Left renal pelvis (tissue), 4 donors: Measurements from ENCODE around the gene KCNT2. TPM values are rescaled to one million over a fixed set of nuclear protein-coding genes. Genes with fewer than 3 reads are reported as not detected.
"Not testable (repeated sequence)": the region's sequence is repeated elsewhere in the genome, so short reads cannot be mapped to it uniquely, and the experiment has no call there.

Source experiments
- DNase-seq, 4 donors: peaks; one replicate each; pipeline ENCODE4 v3.0.0-alpha.2; 2013; ENCODE audit warnings: low read depth in 4 of 4, low spot score in 3 of 4
- polyA plus RNA-seq, 4 donors: library from polyadenylated mRNA; unstranded; fragments of 120-200 nt; gene quantifications; one replicate each; pipeline ENCODE4 v1.2.1, GENCODE V29; 2013; ENCODE audit not compliant: insufficient read length in 4 of 4

The KCNT2 gene
- polyA plus RNA-seq, 4 donors, result 8.0 to 13.9 (median 12.0) TPM

DNA sequence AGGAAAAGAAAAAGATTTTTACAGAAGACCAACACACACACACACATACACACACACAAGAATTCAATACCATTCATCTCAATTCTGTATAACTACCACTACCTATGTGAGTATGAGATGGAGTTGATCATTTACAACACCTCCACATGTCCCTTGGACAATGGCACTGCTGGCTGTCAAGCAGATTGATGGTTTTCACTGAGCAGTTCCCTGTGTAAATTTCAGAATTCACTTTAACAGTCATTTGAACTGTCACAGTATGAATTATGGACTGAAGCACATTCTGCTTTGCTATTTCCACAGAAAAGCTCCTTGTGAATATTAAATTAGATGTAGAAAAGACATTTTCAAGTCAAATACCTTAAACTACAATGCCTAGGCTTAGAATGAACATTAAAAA is 14.3 kb downstream of the KCNT2 start:
- DNase-seq, result no peak

DNA sequence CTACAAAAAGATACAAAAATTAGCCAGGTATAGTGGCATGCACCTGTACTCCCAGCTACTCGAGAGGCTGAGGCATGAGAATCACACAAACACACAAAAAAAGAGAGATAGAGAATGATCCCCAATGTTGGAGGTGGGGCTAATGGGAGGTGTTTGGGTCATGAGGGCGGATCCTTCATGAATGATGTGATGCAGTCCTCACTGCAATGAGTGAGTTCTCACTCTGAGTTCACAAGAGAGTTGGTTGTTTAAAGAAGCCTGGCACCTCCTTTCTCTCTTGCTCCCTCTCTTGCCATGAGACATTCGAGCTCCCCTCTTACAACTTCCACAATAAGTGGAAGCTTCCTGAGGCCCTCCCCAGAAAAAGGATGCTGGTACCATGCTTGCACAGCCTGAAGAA is 17.3 kb downstream of the KCNT2 start:
- DNase-seq, result no peak

DNA sequence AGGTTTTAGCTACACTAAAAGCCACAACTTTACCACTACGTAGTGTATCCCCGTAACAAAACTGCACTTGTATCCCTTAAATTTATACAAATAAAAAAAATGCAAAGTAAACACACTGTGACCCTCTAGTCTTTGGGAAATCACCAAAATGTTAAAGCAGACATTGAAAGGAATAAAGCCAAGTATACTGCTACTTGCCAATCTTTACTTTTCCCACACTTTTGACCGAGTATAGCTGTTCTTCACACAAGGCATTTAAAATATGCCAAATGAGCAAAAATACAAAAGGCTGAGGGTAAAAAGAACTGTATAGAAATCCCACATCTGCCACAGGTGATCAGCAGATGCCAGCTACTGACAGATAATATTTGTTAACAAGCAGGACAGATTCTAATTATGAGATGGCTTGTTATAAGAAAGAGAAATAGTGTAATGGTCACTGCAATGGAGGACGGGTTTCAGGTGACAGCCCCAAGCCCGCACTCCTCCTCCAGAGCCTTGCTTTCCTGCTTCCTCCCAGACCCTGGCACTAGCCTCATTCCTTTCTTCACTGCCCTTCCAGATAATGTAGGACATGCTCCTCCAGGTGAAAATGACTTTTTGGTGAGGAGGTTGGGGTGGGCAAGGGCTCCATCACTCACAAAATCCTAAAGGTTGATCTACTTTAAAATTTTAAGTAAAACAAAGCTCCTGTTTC is 18.1 kb downstream of the KCNT2 start:
- no peak for DNase-seq

DNA sequence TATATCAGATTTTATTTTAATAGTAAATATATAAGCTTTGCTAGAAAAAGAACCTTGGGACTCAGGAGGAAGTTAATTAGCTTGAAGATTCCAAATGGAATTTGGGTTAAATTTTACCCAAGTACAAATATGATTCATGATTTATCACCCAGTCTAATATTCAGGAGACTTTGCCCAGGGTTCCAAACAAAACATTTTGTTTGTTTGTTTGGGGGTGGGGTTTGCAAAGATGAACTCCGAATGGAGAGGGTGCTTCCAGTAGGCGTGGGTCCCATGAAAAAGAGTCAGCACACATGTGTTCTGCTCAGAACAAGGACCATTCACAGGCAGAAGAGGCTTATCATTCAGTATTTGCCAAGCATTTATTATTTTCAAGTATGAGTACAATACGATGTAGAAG is 23.5 kb downstream of the KCNT2 start:
- no peak for DNase-seq

DNA sequence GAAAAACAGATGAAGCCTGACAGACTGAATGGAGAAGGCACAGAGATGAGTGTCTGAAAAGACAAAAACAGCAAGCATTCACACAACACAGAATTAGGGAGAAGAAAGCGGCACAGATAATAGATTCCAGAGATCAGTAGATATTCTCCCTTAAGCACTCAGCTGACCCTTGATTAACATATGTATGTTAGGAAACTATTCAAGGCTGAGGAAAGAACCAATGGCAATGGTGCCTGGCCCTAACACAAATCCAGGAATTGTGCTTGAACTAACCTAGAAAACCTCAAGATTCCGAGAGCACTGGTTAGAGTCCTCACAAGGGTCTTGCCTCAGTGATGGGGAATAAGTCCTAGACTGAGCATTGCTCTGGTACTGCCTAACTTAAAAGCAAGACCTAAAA is 30.9 kb downstream of the KCNT2 start:
- DNase-seq, result no peak

DNA sequence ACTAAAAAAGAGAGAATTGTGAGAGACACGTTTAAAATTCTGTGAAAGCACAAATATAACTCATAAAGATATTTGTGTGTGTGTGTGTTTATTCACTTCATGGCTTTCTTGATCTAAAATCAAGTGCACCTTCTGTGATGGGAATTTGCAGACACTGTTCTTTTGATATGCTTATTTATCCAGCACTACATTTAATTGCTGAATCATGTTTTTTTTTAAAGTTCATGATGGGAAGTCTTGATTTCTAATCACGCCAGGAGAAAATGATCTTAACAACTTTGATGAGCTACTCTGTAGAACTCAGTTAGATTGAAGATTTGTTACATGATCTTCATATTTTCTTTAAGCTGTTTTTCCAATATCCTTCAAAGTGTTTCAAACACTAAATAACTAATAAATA is 35.0 kb downstream of the KCNT2 start:
- no peak for DNase-seq

DNA sequence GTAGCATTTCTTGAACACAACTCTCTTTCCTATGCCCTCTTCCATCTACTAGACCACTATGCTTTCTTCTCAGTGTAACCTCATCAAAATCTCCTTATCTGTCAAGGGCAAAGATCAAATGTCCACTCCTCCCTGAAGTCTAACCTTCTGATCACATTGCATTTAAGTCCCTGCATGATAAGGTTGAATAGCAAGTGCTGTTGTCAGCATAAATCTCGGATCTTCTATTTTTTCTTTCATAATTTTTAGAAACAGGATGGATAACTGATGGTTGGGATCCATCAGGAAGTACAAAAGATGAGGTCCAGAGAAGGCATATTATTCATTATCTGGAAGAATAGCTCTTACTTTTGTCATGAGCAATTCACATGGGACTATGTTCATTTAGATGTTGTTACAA is 41.0 kb downstream of the KCNT2 start:
- no peak for DNase-seq

DNA sequence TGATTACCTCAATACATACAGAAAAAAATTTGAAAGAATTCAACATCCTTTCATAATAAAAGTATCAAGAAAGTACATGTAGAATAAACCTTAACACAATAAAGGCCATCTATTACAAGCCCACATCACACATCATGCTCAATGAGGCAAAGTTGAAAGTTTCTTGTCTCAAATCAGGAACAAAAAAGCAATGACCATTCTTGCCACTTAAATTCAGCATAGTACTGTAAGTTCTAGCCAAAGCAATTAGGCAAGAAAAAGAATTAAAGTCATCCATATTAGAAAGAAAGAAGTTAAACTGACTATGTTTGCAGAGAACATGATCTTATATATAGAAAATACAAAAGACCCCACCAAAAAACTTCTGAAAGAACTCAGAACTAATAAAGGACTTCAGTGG is 44.5 kb downstream of the KCNT2 start:
- no peak for DNase-seq

DNA sequence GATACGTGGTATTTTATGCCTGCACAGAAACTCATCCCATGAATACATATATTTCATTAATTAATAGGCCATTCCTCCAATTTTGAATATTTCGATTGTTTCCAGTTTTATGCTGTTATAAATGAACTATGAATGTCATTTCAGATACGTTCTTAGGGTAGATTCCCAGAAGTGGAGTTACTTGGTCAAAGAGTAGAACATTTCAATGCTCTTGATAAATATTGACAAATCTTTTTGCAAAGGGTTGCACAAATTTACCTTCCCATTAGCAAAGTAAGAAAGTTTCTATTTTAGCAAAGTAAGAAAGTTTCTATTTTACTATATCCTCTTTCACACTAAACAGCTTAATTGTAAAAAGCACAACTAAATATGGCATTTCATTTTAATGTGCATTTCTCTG is 48.9 kb downstream of the KCNT2 start:
- DNase-seq, result no peak

DNA sequence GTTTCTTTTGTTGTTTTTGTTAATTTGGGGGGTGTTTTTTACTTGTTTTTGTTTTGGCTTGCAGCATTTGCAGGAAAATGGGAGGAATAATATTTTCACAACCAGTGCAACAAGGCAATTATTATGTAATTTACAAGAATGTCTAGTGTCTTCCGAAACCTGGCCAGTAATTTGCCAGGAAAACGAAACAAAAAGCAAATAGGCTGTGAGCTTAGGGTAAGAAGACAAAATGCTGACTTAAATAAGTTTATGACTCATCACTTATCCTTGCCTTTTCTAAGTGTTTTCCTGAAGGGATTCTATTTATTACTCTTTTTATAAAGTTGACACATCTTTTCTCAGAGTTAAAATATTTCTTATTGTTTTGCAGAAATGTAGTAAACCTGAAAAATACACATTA is 49.8 kb downstream of the KCNT2 start:
- DNase-seq, result no peak

DNA sequence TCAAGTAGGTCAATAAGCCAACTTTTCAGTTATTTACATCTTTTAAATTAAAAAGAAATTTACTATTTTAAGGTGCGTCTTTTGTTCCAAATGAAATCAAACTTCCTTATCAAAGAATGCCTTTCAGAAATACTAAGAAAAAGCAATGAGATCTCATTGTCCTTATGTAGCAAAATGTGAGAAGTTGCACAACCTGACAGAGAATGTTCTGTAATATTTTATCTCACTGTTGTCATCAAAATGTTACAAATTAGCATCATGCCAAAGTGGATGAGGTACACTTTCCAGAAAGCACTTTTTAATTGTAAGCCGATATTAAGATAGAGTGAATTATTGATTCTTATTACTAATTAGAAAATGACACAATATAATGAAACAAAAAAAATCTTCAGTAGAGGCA is 50.4 kb downstream of the KCNT2 start:
- no peak for DNase-seq

DNA sequence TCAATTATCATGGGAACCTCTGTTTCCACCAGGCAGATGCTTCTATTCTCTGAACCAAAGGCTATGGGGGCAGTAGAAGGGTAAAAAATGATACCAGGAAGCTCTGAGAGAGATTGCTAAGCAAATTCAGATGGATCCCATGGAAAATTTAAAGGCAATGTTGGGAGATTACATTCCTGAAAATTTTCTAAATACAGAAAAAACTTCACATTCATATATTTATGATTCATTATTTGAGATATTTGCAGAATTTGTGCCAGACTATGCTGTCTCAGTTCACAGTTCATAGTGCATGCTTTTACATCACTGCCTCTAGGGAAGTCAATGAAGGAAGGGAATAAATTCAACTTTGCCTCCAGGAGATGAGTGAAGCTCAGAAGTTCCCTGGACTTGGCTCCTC is 57.5 kb downstream of the KCNT2 start:
- DNase-seq, result no peak

DNA sequence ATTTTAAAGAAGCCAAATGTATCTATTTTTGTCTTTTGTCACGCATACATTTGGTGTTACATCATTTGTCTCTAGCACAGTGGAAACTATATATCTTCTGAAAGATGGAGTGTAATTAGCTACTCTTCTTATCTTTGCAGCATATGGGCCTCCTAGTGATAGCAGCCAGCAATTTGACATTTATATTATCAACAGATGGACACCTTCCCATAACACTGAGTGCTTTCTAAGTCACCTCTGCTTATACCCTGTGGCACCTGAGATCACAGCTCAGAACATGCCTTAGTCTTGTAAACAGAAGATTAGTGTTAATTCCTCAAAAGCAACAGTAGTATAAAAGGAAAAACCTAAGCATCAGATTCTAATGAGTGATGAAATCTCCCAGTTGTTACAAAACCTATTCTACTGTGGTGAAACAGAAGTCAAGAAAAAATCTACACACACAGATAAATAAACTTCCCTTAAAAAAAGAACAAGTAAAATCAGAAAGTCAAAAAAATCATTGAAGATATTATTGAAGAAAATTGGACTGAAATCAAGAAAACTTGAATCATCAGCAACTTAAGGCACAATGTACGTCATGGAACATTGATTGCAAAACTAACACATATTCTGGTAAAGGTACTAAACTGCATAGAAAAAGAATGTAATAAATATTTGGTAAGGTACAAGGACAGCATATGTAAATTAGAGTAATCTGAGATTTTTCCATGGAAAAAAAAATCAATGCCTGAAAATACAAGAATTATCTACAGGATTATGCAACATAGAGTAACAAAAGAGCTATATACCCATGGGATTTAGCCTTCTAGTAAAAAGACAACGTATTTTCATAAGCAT is 61.7 kb downstream of the KCNT2 start:
- no peak for DNase-seq

DNA sequence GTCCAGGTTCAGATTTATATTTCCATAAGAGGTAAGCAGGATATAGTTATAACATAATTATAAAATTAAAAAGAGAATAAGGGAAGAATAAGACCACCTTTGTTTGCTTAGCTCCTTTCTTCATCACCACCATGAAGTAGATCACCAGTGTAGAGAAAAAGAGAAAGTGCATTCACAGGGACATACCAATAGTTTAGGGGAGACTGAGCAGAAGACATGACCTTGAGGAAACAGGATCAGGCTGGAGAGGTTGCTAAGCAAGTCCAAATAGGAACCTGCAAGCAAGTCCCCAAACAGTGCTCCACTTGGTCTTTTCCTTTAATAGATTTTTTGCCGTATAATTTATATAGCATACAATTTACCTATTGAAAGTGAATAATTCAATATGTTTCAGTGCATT is 63.0 kb downstream of the KCNT2 start:
- no peak for DNase-seq

DNA sequence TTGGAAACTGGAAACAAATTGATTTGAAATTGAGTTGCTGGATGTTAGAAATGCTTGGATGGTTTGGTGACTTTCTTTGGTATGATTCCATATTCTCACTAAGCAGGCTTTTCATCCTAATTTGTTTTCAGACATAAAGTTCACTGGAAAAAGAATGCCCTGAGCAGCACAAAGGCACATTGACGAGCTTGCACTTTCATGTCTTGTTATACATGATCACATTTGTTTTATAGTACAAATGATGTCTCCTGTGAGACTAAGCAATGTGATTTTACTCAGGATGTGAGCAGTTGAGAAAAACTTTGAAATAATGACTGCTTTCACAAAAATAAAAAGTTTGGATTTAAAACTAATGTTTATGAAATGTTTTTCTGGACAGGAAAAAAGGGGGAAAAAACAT is 63.6 kb downstream of the KCNT2 start:
- no peak for DNase-seq

DNA sequence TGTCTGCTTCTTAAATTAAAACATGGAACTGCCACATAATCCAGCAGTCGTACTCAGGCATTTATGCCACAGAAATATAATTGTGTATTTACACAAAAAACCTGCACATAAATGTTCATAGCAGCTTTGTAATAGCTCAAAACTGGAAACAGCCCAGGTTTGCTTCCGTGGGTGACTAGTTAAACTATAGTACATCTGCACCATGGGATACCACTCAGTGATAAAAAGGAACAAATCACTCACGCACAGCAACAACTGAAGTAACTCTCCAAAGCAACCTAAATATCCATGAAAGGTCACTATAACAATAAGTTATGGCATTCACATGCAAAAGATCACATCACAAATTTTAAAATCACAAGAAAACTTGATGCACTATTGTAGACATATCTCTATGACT is 64.4 kb downstream of the KCNT2 start:
- DNase-seq, result no peak

DNA sequence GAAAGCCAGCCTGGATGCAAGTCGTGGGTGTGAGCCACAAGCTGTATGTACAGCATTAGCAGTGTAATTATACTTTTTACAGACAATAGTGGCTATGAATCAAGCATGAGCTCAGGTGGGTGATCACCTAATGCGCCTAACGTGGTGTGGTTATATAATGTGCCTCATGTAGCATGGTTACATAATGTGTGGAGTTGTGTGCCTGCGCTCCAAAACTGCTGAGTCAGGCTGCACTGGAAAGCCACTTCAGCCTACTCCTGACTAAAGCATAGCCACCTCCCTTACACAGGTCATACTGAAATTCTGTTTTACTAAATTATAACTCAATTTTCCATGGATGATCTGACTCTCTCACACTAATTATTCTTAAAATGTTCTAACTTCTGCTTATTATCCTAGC is 69.8 kb downstream of the KCNT2 start:
- DNase-seq, result no peak

DNA sequence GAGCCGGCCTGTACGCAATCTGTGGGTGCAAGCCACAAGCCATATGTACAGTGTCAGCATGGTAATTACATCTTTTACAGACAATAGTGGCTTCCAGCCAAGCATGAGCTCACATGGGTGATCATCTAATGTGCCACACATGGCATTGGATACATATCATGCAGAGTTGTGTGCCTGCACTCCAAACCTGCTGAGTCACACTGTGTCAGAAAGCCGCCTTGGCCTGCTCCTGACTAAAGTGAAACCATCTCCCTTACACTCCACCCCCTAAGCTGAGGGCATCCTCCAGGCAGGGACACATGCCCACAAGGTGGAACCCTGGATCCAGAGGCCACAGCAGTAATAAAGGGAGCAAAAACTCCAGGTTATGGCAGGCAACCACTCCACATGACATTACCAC is 72.5 kb downstream of the KCNT2 start:
- DNase-seq, result peak in 2 of 4 donors; percentile 4 to 14

DNA sequence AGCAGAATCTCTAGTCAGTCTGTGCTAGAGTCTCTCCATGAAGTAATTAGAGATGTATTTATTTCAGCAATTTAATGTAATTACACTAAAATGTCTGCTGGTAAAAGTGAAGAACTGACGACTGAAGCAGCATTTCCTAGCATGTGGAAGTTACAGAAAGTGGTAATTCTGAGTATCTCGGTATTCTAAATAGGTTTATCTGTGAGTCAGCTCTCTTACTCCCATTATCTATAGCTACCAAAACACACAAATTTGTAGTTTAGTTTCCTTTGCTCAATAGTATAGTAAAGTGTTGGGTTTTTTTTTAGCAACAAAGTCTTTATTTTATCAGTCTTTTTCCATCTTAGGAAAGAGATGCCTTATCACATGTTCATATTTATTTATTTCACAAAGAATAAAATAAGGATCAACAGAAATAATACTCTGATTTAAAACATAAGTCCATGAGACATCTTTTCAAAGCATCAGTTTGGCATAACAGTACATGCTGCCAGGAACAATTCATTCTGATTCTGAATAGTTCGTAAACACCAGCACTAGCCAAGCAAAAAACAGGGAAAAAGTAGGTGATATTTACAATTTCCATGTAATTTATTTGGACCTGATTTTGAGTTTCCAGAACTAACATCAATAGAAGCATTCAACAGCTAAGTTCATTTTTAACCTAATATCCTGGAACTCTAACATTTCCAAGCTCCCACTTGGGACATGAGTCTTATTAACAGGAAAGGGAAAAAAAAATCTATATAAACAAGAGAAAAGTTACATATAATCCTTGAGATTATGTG is 76.3 kb downstream of the KCNT2 start:
- DNase-seq, result no peak

DNA sequence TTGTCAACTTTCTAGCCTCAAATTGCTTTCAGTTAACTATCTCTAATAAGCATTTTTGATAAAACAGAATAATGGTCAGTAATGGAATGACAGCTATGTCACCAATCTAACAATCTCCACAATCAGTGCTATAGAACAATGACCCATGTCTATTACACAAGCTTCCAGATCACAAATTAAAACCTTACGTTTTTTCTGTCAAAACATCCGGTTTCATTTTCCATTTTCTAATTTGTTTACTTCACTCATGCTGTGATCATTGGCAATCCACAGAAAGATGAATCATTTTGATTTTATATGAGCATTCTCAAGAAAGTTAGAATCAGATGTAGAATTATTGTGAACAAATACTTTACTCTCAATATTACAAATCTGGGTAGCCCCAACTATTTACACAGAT is 80.3 kb downstream of the KCNT2 start:
- no peak for DNase-seq

DNA sequence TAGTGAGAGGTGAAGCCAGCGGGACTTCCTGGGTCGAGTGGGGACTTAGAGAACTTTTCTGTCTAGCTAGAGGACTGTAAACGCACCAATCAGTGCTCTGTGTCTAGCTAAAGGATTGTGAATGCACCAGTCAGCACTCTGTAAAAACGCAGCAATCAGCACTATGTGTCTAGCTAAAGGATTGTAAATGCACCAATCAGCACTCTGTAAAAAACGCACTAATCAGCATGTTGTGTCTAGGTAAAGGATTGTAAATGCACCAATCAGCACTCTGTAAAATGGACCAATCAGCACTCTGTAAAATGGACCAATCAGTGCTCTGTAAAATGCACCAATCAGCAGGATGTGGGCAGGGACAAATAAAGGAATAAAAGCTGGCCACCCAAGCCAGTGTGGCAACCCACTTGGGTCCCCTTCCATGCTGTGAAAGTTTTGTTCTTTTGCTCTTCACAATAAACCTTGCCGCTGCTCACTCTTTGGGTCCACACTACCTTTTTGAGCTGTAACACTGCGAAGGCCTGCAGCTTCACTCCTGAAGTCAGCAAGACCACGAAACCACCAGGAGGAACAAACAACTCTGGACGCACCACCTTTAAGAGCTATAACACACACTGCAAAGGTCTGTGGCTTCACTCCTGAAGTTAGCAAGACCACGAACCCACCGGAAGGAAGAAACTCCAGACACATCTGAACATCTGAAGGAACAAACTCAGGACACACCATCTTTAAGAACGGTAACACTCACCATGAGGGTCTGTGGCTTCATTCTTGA is 85.5 kb downstream of the KCNT2 start:
- not testable (repeated sequence) for DNase-seq
